ENCODE data around the gene EXOSC7. TPM values are rescaled to one million over a fixed set of nuclear protein-coding genes. Genes with fewer than 3 reads are reported as not detected.

Gene EXOSC7
- total and polyA plus RNA-seq, 2 donors (not counting 1 experiment from before 2014, with no cell fraction given), result 25.5 to 40.0 TPM

DNA sequence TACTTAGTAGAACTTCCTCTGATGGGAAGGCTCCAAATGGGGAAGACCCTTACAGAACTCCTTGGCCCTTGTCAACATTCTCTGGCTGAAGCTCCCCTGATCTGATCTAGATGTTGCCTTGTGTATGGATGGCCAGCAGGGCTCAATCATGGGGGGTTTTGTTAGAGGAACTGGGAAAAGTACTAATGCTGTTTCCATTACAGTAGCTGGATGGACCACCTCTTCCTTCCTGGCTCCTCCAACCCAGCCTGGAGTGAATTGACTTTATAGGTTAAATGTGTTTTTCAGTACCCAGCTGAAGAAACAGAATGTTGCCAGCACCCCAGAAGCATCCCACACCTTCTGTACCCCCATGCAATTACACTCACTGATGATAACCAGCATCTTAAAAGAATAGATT is 27.4 kb downstream of the EXOSC7 start:
- H3K27ac ChIP-seq (ENCODE audit: low read length in 2 of 2), result no peak overlapping the region
- intact Hi-C loops (cut with micrococcal nuclease), result no loop called here
- H3K27ac Mint-ChIP-seq, result no peak overlapping the region

GRCh38 chr3:45003859-45004258 is 27.8 kb downstream of the EXOSC7 start:
- intact Hi-C loops (cut with micrococcal nuclease), result no loop called here
- no peaks in the 10 kb centered on the region for H3K4me1 Mint-ChIP-seq
- Histone ChIP-seq H3K36me3 (replicated peaks in 1 of 2; ENCODE audit: control extremely low read depth in 1 of 2, control insufficient read depth in 1 of 2, extremely low read depth in 1 of 2, insufficient read depth in 2 of 2, low read length in 1 of 2) (peaks cover 11 to 65% of the 10 kb centered on the region in 2 experiments), H3K9me3 (ENCODE audit: control extremely low read depth in 1 of 3, control insufficient read depth in 2 of 3, insufficient read depth in 1 of 3, low read length in 2 of 3) (no peaks in the 10 kb centered on the region), H3K4me2 (replicated peaks; ENCODE audit: low read depth, low read length, poor library complexity, severe bottlenecking) (no peak overlapping the region), H3K27me3 (replicated peaks in 1 of 4; ENCODE audit: control extremely low read depth in 1 of 4, control insufficient read depth in 3 of 4, insufficient read depth in 4 of 4, low read length in 3 of 4) (no peaks in the 10 kb centered on the region), H3K4me1 (ENCODE audit: control insufficient read depth in 2 of 2, insufficient read depth in 2 of 2, low read length in 2 of 2) (no peaks in the 10 kb centered on the region), H3K4me3 (ENCODE audit: control extremely low read depth in 1 of 5, extremely low read depth in 1 of 5, insufficient read depth in 1 of 5, low read depth in 2 of 5, low read length in 4 of 5) (no peak overlapping the region), H3K27ac (ENCODE audit: low read length in 2 of 2) (no peak overlapping the region), H2AFZ (ENCODE audit: insufficient read depth, low read depth, low read length, poor library complexity, severe bottlenecking) (no peak overlapping the region), H3K9ac (ENCODE audit: low read length) (no peak overlapping the region), H3K79me2 (ENCODE audit: control insufficient read depth, insufficient read depth, low read length) (no peaks in the 10 kb centered on the region), H4K20me1 (ENCODE audit: control insufficient read depth, insufficient read depth, low read length, poor library complexity, severe bottlenecking) (no peaks in the 10 kb centered on the region)
- DNase-seq (no peak), ATAC-seq (ENCODE audit: low read depth) (no peak)
- H3K27ac Mint-ChIP-seq, result no peak overlapping the region
- H3K27me3 Mint-ChIP-seq, result no peaks in the 10 kb centered on the region
- ChIA-PET POLR2A (no interaction called here), CTCF (no interaction called here)
- H3K4me3 Mint-ChIP-seq, result no peak overlapping the region
- no peaks in the 10 kb centered on the region for H3K9me3 Mint-ChIP-seq (ENCODE audit: insufficient read depth)
- whole genome bisulfite sequencing (ENCODE audit: insufficient coverage), result 67% methylated on average over 1 of the region's 2 CpGs
- no peak for TF ChIP-seq EZH2 (IDR thresholded peaks at IDR 0.05; ENCODE audit: borderline replicate concordance, insufficient read depth, low read depth, low read length, poor library complexity, severe bottlenecking)
- TF ChIP-seq, protein P1, sequence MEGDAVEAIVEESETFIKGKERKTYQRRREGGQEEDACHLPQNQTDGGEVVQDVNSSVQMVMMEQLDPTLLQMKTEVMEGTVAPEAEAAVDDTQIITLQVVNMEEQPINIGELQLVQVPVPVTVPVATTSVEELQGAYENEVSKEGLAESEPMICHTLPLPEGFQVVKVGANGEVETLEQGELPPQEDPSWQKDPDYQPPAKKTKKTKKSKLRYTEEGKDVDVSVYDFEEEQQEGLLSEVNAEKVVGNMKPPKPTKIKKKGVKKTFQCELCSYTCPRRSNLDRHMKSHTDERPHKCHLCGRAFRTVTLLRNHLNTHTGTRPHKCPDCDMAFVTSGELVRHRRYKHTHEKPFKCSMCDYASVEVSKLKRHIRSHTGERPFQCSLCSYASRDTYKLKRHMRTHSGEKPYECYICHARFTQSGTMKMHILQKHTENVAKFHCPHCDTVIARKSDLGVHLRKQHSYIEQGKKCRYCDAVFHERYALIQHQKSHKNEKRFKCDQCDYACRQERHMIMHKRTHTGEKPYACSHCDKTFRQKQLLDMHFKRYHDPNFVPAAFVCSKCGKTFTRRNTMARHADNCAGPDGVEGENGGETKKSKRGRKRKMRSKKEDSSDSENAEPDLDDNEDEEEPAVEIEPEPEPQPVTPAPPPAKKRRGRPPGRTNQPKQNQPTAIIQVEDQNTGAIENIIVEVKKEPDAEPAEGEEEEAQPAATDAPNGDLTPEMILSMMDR (IDR thresholded peaks at IDR 0.05), result no peak

More for the DNA sequence above, 27.4 kb downstream of the EXOSC7 start:
- H3K9me3 Mint-ChIP-seq (ENCODE audit: insufficient read depth), result no peaks in the 10 kb centered on the region
- H3K27me3 Mint-ChIP-seq, result no peaks in the 10 kb centered on the region
- Histone ChIP-seq H3K9ac (ENCODE audit: low read length) (no peak overlapping the region), H3K9me3 (ENCODE audit: control extremely low read depth in 1 of 3, control insufficient read depth in 2 of 3, insufficient read depth in 1 of 3, low read length in 2 of 3) (no peaks in the 10 kb centered on the region), H4K20me1 (ENCODE audit: control insufficient read depth, insufficient read depth, low read length, poor library complexity, severe bottlenecking) (no peaks in the 10 kb centered on the region), H3K79me2 (ENCODE audit: control insufficient read depth, insufficient read depth, low read length) (no peaks in the 10 kb centered on the region), H2AFZ (ENCODE audit: insufficient read depth, low read depth, low read length, poor library complexity, severe bottlenecking) (no peak overlapping the region), H3K36me3 (replicated peaks in 1 of 2; ENCODE audit: control extremely low read depth in 1 of 2, control insufficient read depth in 1 of 2, extremely low read depth in 1 of 2, insufficient read depth in 2 of 2, low read length in 1 of 2) (peaks cover 11 to 63% of the 10 kb centered on the region in 2 experiments), H3K27me3 (replicated peaks in 1 of 4; ENCODE audit: control extremely low read depth in 1 of 4, control insufficient read depth in 3 of 4, insufficient read depth in 4 of 4, low read length in 3 of 4) (no peaks in the 10 kb centered on the region), H3K4me1 (ENCODE audit: control insufficient read depth in 2 of 2, insufficient read depth in 2 of 2, low read length in 2 of 2) (no peaks in the 10 kb centered on the region), H3K4me2 (replicated peaks; ENCODE audit: low read depth, low read length, poor library complexity, severe bottlenecking) (no peak overlapping the region), H3K4me3 (ENCODE audit: control extremely low read depth in 1 of 5, extremely low read depth in 1 of 5, insufficient read depth in 1 of 5, low read depth in 2 of 5, low read length in 4 of 5) (no peak overlapping the region)
- TF ChIP-seq, protein P1 (IDR thresholded peaks at IDR 0.05), result no peak
- TF ChIP-seq EZH2 (IDR thresholded peaks at IDR 0.05; ENCODE audit: borderline replicate concordance, insufficient read depth, low read depth, low read length, poor library complexity, severe bottlenecking), result no peak
- no peak overlapping the region for H3K4me3 Mint-ChIP-seq
- DNase-seq, result no peak
- ChIA-PET CTCF (no interaction called here), POLR2A (no interaction called here)
- no peak for ATAC-seq (ENCODE audit: low read depth)
- no peaks in the 10 kb centered on the region for H3K4me1 Mint-ChIP-seq
